Mucosa of rectum (tissue), 2 donors: Measurements from ENCODE around the gene RGS3.
"Not testable (repeated sequence)": the region's sequence is repeated elsewhere in the genome, so short reads cannot be mapped to it uniquely, and the experiment has no call there.

Experiments
- H3K27ac ChIP-seq, 2 donors: one replicate each; pipeline ENCODE4 v1.7.0; 2013; ENCODE audit warnings: inconsistent platforms in 2 of 2, low read depth in 2 of 2, low read length in 2 of 2
- H3K27me3 ChIP-seq, 2 donors: one replicate each; pipeline ENCODE4 v1.7.0; 2013; ENCODE audit warnings: low read length in 2 of 2; ENCODE audit not compliant: control insufficient read depth in 2 of 2, insufficient read depth in 2 of 2
- H3K36me3 ChIP-seq, 2 donors: one replicate each; pipeline ENCODE4 v1.7.0; 2013; ENCODE audit warnings: low read length in 2 of 2; ENCODE audit not compliant: control insufficient read depth in 2 of 2, insufficient read depth in 2 of 2
- H3K4me1 ChIP-seq, 2 donors: one replicate each; pipeline ENCODE4 v1.7.0; 2013; ENCODE audit warnings: low read length in 2 of 2, mild to moderate bottlenecking in 1 of 2; ENCODE audit not compliant: control insufficient read depth in 2 of 2, insufficient read depth in 2 of 2
- H3K4me3 ChIP-seq, 2 donors: one replicate each; pipeline ENCODE4 v1.7.0; 2013; ENCODE audit warnings: low read length in 2 of 2
- H3K9ac ChIP-seq, 2 donors: one replicate each; pipeline ENCODE4 v1.7.0; 2013; ENCODE audit warnings: low read length in 2 of 2, low read depth in 1 of 2, mild to moderate bottlenecking in 1 of 2
- H3K9me3 ChIP-seq, 2 donors: one replicate each; pipeline ENCODE4 v1.7.0; 2013; ENCODE audit warnings: low read length in 2 of 2; ENCODE audit not compliant: control insufficient read depth in 2 of 2
- donor health status: healthy.
- donor health status: Normal muscosa, but diverticular disease.

Gene RGS3

DNA sequence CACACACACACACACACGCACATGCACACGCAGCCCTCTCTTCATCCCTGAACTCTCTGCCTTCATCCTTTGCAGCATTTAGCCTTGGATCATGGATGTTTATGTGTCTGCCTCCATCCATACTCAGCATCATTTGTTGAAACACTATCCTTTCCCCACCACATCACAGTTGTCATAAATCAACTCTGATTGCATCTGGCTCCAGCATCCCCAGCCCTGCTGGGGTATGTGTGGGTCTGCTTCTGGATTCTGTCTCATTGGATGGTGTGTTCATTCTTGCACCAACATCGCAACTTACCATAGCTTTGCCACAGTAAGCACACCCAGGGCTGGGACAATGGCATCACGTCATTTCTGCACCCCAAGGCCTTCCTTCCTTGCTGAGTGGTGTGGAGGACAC is 175.4 kb downstream of the RGS3 start:
- Histone ChIP-seq H3K9me3 (no peaks in the 10 kb centered on the region), H3K27ac (no peak overlapping the region), H3K36me3 (no peaks in the 10 kb centered on the region), H3K4me3 (no peak overlapping the region), H3K4me1 (no peaks in the 10 kb centered on the region), H3K27me3 (no peaks in the 10 kb centered on the region), H3K9ac (no peak overlapping the region)

DNA sequence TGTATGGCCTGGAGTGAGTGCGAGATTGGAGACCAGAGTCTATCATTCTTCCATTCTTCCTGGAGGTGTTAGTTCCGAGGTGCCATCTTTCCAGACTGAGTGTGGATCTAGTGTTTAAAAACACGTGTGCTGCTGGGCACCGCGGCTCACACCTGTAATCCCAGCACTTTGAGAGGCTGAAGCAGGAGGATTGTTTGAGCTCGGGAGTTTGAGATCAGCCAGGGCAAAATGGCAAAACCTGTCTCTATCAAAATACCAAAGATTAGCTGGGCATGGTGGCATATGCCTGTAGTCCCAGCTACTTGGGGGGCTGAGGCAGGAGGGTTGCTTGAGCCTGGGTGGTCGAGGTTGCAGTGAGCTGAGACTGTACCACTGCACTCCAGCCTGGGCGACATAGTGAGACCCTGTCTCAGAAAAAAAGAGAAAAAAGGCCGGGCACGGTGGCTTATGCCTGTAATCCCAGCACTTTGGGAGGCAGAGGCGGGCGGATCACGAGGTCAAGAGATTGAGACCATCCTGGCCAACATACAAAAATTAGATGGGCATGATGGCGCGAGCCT is 176.0 kb downstream of the RGS3 start:
- not testable (repeated sequence) for H3K4me1 ChIP-seq, H3K27ac ChIP-seq, H3K27me3 ChIP-seq, H3K36me3 ChIP-seq, H3K9ac ChIP-seq, H3K4me3 ChIP-seq, H3K9me3 ChIP-seq

DNA sequence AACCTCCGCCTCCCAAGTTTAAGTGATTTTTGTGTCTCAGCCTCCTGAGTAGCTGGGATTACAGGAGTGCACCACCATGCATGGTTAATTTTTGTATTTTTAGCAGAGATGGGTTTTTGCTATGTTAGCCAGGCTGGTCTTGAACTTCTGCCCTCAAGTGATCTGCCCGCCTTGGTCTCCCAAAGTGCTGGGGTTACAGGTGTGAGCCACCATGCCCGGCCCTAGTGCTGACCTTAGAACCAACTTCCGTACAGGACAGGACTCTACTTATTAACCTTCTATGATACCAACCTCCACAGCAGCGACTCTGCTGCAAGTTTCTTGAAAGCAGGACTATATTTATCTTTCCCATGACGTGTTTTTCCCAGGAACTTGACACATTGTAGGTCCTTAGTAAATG is 176.9 kb downstream of the RGS3 start:
- no peaks in the 10 kb centered on the region for H3K27me3 ChIP-seq
- H3K4me1 ChIP-seq, result no peaks in the 10 kb centered on the region
- no peak overlapping the region for H3K27ac ChIP-seq
- no peaks in the 10 kb centered on the region for H3K9me3 ChIP-seq
- no peak overlapping the region for H3K9ac ChIP-seq
- H3K4me3 ChIP-seq, result no peak overlapping the region
- H3K36me3 ChIP-seq, result no peaks in the 10 kb centered on the region

DNA sequence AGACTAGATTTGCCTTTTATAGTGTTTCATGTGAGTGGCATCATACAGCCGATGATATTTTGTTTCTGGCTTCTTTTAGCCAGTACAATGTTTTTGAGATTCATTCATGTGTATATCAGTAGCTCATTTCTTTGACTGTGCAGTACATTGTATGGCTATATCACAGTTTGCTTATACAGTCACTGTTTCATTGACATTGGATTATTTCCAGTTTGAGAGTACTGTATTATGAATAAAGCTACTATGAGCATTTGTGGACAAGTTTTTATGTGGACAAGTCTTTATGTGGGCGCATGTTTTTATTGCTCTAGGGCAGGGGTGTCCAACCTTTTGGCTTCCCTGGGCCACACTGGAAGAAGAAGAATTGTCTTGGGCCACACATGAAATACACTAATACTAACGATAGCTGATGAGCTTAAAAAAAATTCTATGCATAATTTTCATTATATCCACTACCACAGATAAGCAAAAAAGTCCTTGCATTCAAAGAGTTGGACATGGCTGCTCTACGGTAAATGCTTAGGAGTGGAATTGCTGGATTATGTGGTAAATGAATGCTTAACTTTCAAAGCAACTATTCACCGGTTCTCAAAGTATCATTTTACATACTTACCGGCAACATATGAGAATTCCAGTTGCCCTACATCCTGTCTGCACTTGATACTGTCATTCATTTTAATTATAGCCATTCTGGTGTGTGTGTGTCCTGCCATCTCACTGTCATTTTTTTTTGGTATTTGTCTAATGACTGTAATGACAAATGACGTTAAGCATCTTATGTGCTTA is 177.8 kb downstream of the RGS3 start:
- H3K27ac ChIP-seq, result no peak overlapping the region
- H3K9me3 ChIP-seq, result no peaks in the 10 kb centered on the region
- H3K4me3 ChIP-seq, result no peak overlapping the region
- no peak overlapping the region for H3K9ac ChIP-seq
- H3K36me3 ChIP-seq, result no peaks in the 10 kb centered on the region
- H3K27me3 ChIP-seq, result no peaks in the 10 kb centered on the region
- H3K4me1 ChIP-seq, result no peaks in the 10 kb centered on the region

DNA sequence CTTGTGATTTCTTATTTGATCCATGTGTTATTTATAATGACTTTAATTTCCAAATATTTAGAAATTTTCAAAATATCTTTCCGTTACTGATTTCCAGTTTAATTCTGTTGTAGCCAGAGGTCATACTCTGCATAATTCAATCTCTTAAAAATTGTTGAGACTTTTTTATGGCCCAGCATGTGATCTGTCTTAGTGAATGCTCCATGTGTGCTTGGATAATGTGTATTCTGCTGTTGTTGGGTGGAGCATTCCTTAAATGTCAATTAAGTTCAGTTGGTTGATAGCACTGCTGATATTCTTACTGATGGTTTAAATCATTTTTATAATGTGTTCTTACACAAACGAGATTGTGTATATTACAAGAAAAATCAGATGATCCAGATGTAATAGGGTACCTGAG is 180.8 kb downstream of the RGS3 start:
- no peak overlapping the region for H3K9ac ChIP-seq
- H3K27me3 ChIP-seq, result no peaks in the 10 kb centered on the region
- H3K27ac ChIP-seq, result no peak overlapping the region

GRCh38 chr9:113645227-113645977 is 181.9 kb downstream of the RGS3 start:
- Histone ChIP-seq H3K4me1 (no peaks in the 10 kb centered on the region), H3K36me3 (no peaks in the 10 kb centered on the region), H3K27me3 (no peaks in the 10 kb centered on the region), H3K27ac (no peak overlapping the region), H3K9ac (no peak overlapping the region), H3K4me3 (no peak overlapping the region), H3K9me3 (no peaks in the 10 kb centered on the region)

More for the DNA sequence above, 180.8 kb downstream of the RGS3 start:
- Histone ChIP-seq H3K4me1 (no peaks in the 10 kb centered on the region), H3K36me3 (no peaks in the 10 kb centered on the region), H3K4me3 (no peak overlapping the region), H3K9me3 (no peaks in the 10 kb centered on the region)

DNA sequence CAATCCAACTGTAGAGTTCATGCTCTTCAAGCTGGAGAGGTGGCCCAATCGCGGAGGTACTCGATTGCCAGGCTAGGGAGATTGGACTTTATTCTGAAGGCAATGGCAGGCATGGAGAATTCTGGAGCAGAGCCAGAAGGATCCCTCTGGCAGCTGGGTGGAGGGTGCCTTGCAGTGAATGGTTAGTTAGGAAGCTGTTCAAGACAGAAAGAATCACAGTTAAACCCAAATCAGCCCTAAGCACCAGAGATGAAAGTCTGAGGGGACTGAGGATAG is 182.4 kb downstream of the RGS3 start:
- Histone ChIP-seq H3K4me3 (no peak overlapping the region), H3K4me1 (no peaks in the 10 kb centered on the region), H3K36me3 (no peaks in the 10 kb centered on the region), H3K27ac (no peak overlapping the region), H3K9ac (no peak overlapping the region), H3K27me3 (no peaks in the 10 kb centered on the region), H3K9me3 (no peaks in the 10 kb centered on the region)

DNA sequence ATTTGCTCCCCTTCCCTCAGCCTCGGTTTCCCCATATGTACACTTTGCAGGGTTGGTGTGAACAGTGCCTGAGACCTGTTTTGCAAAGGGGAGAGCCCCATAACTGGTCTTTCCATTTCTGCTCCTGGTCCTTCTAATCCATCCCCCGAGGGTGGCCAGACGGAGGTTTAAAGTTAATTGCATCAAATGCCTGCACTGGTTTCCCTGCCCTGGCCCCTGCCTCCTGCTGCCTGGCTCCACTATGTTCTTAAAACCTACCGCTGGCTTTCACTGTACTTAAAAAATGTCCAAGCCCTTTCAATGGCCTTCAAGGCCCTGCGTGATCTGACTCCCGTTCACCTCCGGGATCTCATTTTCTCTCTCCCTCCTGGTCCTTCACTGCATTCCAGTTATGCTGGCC is 183.0 kb downstream of the RGS3 start:
- Histone ChIP-seq H3K27me3 (no peaks in the 10 kb centered on the region), H3K27ac (no peak overlapping the region), H3K9me3 (no peaks in the 10 kb centered on the region), H3K4me3 (no peak overlapping the region), H3K9ac (no peak overlapping the region), H3K4me1 (no peaks in the 10 kb centered on the region), H3K36me3 (no peaks in the 10 kb centered on the region)
